Mesenchymal stem cell (in vitro differentiated cells and primary cell): Measurements from ENCODE around the gene INPP4A.

Source experiments
- DNase-seq: peaks from one replicate; pipeline ENCODE4 v3.0.0-alpha.2; 2013
- H2AFZ ChIP-seq: one replicate; pipeline ENCODE4 v1.6.1; 2013; ENCODE audit warnings: low read depth, mild to moderate bottlenecking, control low read depth, inconsistent platforms, low read length, moderate library complexity
- H2AK5ac ChIP-seq: 2 replicates; pipeline ENCODE4 v1.6.1; 2013; ENCODE audit warnings: low read length, moderate library complexity, mild to moderate bottlenecking, inconsistent platforms; ENCODE audit not compliant: severe bottlenecking
- H2BK120ac ChIP-seq: one replicate; pipeline ENCODE4 v1.6.1; 2013; ENCODE audit warnings: low read depth, mild to moderate bottlenecking, inconsistent platforms, low read length, moderate library complexity
- H2BK12ac ChIP-seq, 2 experiments: one replicate each; pipeline ENCODE4 v1.6.1; 2013; ENCODE audit warnings: inconsistent platforms in 2 of 2, low read length in 2 of 2, mild to moderate bottlenecking in 2 of 2, moderate library complexity in 2 of 2, control low read depth in 1 of 2
- H2BK15ac ChIP-seq: one replicate; pipeline ENCODE4 v1.6.1; 2013; ENCODE audit warnings: mild to moderate bottlenecking, low read depth, inconsistent platforms; ENCODE audit not compliant: poor library complexity, severe bottlenecking
- H2BK5ac ChIP-seq: 2 replicates; pipeline ENCODE4 v1.6.1; 2013; ENCODE audit warnings: low read depth, mild to moderate bottlenecking, low read length, control low read depth, inconsistent platforms; ENCODE audit not compliant: poor library complexity, severe bottlenecking
- H3K14ac ChIP-seq, 2 experiments: one replicate each; pipeline ENCODE4 v1.6.1; 2013; ENCODE audit warnings: inconsistent platforms in 2 of 2, low read length in 2 of 2, control low read depth in 1 of 2, mild to moderate bottlenecking in 1 of 2, moderate library complexity in 1 of 2
- H3K18ac ChIP-seq, 2 experiments: one replicate each; pipeline ENCODE4 v1.6.1; 2013; ENCODE audit warnings: inconsistent platforms in 2 of 2, low read length in 2 of 2, control low read depth in 1 of 2, low read depth in 1 of 2, mild to moderate bottlenecking in 1 of 2
- H3K23ac ChIP-seq, 2 experiments: one replicate each; pipeline ENCODE4 v1.6.1; 2013; ENCODE audit warnings: inconsistent platforms in 2 of 2, low read length in 2 of 2, mild to moderate bottlenecking in 2 of 2, moderate library complexity in 2 of 2, control low read depth in 1 of 2
- H3K27ac ChIP-seq: 2 replicates; pipeline ENCODE4 v1.5.1; 2013; ENCODE audit warnings: mild to moderate bottlenecking, moderate library complexity, low read length, control low read depth, inconsistent platforms; ENCODE audit not compliant: poor library complexity, severe bottlenecking
- H3K27me3 ChIP-seq, 2 experiments: 2 replicates each; pipeline versions ENCODE4 v1.6.1 to v1.7.0; 2013; ENCODE audit warnings: low read length in 2 of 2, mild to moderate bottlenecking in 2 of 2, moderate library complexity in 2 of 2, control low read depth in 1 of 2, inconsistent platforms in 1 of 2; ENCODE audit not compliant: control insufficient read depth in 1 of 2, insufficient read depth in 1 of 2
- H3K36me3 ChIP-seq, 2 experiments: 2 replicates each; pipeline versions ENCODE4 v1.6.1 to v1.7.0; 2013; ENCODE audit warnings: low read length in 2 of 2, control low read depth in 1 of 2, inconsistent platforms in 1 of 2, low read depth in 1 of 2, mild to moderate bottlenecking in 1 of 2; ENCODE audit not compliant: insufficient read depth in 2 of 2, control insufficient read depth in 1 of 2
- H3K4ac ChIP-seq, 2 experiments: one replicate each; pipeline ENCODE4 v1.6.1; 2013; ENCODE audit warnings: inconsistent platforms in 2 of 2, low read length in 2 of 2, mild to moderate bottlenecking in 2 of 2, moderate library complexity in 2 of 2, control low read depth in 1 of 2, low read depth in 1 of 2
- H3K4me1 ChIP-seq: 2 replicates; pipeline ENCODE4 v1.6.1; 2013; ENCODE audit warnings: low read depth, low read length, control low read depth; ENCODE audit not compliant: control insufficient read depth, insufficient read depth
- H3K4me2 ChIP-seq: 2 replicates; pipeline ENCODE4 v1.6.1; 2013; ENCODE audit warnings: low read length, mild to moderate bottlenecking, inconsistent platforms; ENCODE audit not compliant: poor library complexity, severe bottlenecking
- H3K4me3 ChIP-seq, 2 experiments: 2 replicates each; pipeline versions ENCODE4 v1.5.1 to v1.7.0; 2013; ENCODE audit warnings: low read length in 2 of 2, mild to moderate bottlenecking in 2 of 2, control low read depth in 1 of 2, low read depth in 1 of 2; ENCODE audit not compliant: insufficient read depth in 1 of 2
- H3K79me1 ChIP-seq: replicated peaks from 2 replicates; pipeline ENCODE4 v1.6.1; 2013; ENCODE audit warnings: mild to moderate bottlenecking, control low read depth, low read length, inconsistent platforms; ENCODE audit not compliant: poor library complexity, severe bottlenecking
- H3K9ac ChIP-seq: 2 replicates; pipeline ENCODE4 v1.7.0; 2013; ENCODE audit warnings: mild to moderate bottlenecking, low read length, moderate library complexity
- H3K9me3 ChIP-seq: 2 replicates; pipeline ENCODE4 v1.7.0; 2013; ENCODE audit warnings: mild to moderate bottlenecking, low read length; ENCODE audit not compliant: control insufficient read depth
- H4K8ac ChIP-seq: one replicate; pipeline ENCODE4 v1.6.1; 2013; ENCODE audit warnings: inconsistent platforms, mild to moderate bottlenecking, low read length, moderate library complexity
- H4K91ac ChIP-seq: one replicate; pipeline ENCODE4 v1.6.1; 2013; ENCODE audit warnings: mild to moderate bottlenecking, low read length, inconsistent platforms
- WGBS: methylation state at CpG from one replicate; pipeline ENCODE4 v1.1.7; 2013; ENCODE audit warnings: mixed read lengths; 5-methylcytosine and 5-hydroxymethylcytosine counted together

Gene INPP4A

DNA sequence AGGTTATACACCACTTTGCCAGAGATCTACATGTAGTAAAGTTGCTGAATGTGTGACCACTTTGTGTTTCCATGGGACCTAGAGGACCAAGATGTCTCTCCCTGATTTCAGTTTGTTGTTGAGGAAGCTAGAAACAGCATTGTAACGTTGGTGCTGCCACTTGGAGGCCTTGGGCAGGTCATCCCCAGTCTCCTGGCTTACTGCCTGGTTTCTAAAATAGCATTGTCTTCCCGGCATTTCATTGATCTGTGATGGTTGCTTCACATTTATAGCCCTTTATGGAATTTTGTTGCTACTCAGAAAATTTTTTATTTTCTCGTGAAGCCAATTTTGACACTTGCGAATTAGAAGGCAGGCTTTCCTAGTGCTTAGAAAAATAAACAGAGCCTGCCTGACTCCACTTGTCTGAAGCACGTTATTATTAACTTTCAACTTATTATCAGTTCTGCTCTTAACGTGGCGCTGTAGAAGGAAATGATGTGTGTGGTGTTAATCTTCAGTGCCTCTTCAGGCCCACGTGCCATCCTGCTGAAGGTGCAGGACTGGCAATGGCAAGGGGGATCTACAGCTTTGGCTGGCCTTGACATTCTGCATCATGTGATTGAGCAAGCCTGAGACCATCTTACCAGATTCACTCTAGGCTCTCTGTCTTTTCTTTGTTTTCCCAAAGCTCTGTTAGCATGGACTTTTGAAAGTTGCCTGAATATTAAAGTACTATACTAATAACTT is 59.9 kb downstream of the INPP4A start:
- Histone ChIP-seq H2AFZ (no peak overlapping the region), H3K14ac (no peak overlapping the region), H2BK5ac (no peak overlapping the region), H3K9ac (no peak overlapping the region), H3K27me3 (no peaks in the 10 kb centered on the region), H3K4me3 (no peak overlapping the region), H3K4me1 (peaks cover 7% of the 10 kb centered on the region), H4K8ac (peak overlapping the region; percentile 33), H3K27ac (no peak overlapping the region), H3K23ac (no peak overlapping the region), H3K36me3 (peaks cover 0 to 9% of the 10 kb centered on the region in 2 experiments), H3K9me3 (no peaks in the 10 kb centered on the region), H2BK120ac (no peak overlapping the region), H2BK15ac (no peak overlapping the region), H4K91ac (peak overlapping the region; percentile 56), H2BK12ac (no peak overlapping the region), H3K18ac (no peak overlapping the region), H3K79me1 (peaks cover 38% of the 10 kb centered on the region), H3K4ac (no peak overlapping the region), H3K4me2 (no peak overlapping the region), H2AK5ac (no peak overlapping the region)
- WGBS = 71% methylated on average over 7 of the region's 8 CpGs
- no peak for DNase-seq

DNA sequence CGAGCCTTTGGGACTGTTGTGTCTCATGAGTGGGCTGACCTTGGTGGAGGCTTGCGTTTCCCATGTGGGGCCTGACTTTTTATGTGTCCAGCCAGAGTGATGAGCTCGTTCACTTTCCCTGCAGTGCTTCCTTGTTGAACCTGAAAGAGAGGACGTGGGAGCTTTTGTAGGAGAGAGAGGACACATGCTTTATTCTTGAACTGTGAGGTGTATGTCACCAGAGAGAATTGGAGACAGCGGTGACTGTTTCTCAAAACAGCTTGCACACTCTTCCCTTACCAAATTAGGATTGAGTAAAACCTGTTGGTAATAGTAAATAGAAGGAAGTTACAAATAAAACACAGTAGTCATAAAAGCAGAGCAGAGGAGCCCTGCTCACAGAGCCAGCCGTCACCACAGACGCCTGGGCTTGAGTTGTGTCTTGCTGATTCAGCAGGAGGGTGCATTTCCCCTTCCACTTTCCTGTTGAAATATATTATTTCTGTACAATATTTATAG is 60.7 kb downstream of the INPP4A start:
- Histone ChIP-seq H2BK120ac (no peak overlapping the region), H2AFZ (no peak overlapping the region), H4K91ac (no peak overlapping the region), H3K4ac (peak overlapping the region in 1 of 2 experiments; percentile 19), H3K18ac (no peak overlapping the region), H3K14ac (no peak overlapping the region), H3K27me3 (no peaks in the 10 kb centered on the region), H3K4me1 (peaks cover 7% of the 10 kb centered on the region), H2BK12ac (no peak overlapping the region), H3K79me1 (peaks cover 35% of the 10 kb centered on the region), H2BK5ac (no peak overlapping the region), H2AK5ac (no peak overlapping the region), H3K27ac (no peak overlapping the region), H3K23ac (no peak overlapping the region), H3K9me3 (no peaks in the 10 kb centered on the region), H3K9ac (no peak overlapping the region), H3K4me2 (no peak overlapping the region), H4K8ac (no peak overlapping the region), H3K36me3 (peaks cover 0 to 9% of the 10 kb centered on the region in 2 experiments), H2BK15ac (peak overlapping the region; percentile 28), H3K4me3 (no peak overlapping the region)
- DNase-seq = peak; percentile 61
- 44% methylated on average over 5 of the region's 7 CpGs for WGBS

DNA sequence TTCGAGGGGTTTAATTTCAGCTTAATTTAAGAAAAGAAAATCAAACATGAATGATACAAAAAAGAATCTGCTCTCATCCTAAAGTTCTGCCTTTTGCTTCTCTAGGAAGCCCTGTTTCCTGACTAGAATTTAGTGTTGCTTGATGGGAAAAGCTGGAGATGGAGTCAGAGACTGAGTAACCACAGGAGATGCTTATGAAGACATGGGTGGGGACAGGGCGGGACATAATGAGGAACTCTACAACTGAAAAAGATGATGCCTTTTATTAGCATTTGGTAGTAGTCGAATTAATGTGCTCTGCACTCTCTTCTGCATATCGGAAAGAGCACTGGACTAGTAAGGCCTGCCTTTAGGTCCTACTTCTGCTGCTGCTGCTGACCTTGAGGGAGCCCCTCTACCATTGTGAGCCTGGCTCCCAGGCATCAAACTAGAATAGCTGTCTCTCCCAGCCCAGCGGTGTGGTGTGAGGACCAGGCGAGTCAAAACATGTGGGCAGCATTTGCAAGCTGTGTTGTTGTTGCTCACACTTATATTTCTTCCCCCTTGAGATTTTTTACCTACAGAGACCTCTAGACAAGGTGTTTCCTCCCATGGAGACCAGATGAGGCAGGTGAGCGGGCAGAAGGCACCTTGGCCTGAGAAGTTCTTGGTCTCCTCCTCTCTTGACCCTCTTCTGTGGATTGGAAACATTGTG is 61.5 kb downstream of the INPP4A start:
- Histone ChIP-seq H2BK15ac (no peak overlapping the region), H3K4me1 (peaks cover 7% of the 10 kb centered on the region), H3K4ac (no peak overlapping the region), H3K4me3 (no peak overlapping the region), H2BK120ac (no peak overlapping the region), H3K9ac (no peak overlapping the region), H3K9me3 (no peaks in the 10 kb centered on the region), H3K23ac (no peak overlapping the region), H2BK5ac (no peak overlapping the region), H3K27me3 (no peaks in the 10 kb centered on the region), H3K79me1 (peaks cover 36% of the 10 kb centered on the region), H3K14ac (no peak overlapping the region), H2BK12ac (no peak overlapping the region), H3K18ac (no peak overlapping the region), H2AFZ (no peak overlapping the region), H3K27ac (no peak overlapping the region), H3K4me2 (no peak overlapping the region), H3K36me3 (peaks cover 0 to 9% of the 10 kb centered on the region in 2 experiments), H2AK5ac (no peak overlapping the region), H4K8ac (no peak overlapping the region), H4K91ac (no peak overlapping the region)
- 98% methylated on average over 6 of the region's 7 CpGs for WGBS
- DNase-seq = no peak

DNA sequence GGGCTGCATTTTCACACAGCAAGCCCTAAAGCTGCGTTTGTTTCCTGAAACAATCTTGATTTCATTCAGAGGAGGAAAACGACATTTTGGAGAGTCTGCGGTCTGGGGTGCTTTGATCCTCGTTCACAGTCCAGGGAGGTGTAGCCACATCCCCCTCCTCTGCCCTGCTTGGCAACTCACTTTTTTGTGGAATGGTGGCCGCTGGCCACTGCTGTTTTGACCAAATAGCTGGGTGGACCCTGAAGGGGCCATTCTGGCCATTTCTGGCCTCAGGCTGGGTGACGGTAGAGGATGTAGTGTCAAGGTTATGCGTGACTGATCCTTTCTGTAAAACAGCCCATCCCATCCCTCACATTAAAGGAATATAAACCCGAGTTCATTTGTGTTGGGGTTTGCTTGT is 62.2 kb downstream of the INPP4A start:
- Histone ChIP-seq H3K4me1 (peaks cover 7% of the 10 kb centered on the region), H3K18ac (no peak overlapping the region), H2BK15ac (no peak overlapping the region), H2BK5ac (no peak overlapping the region), H4K8ac (no peak overlapping the region), H3K79me1 (peaks cover 34% of the 10 kb centered on the region), H3K27ac (no peak overlapping the region), H2BK120ac (no peak overlapping the region), H3K9me3 (no peaks in the 10 kb centered on the region), H3K4ac (no peak overlapping the region), H4K91ac (no peak overlapping the region), H2AFZ (no peak overlapping the region), H3K36me3 (peaks cover 0 to 9% of the 10 kb centered on the region in 2 experiments), H2AK5ac (no peak overlapping the region), H3K9ac (no peak overlapping the region), H2BK12ac (no peak overlapping the region), H3K23ac (no peak overlapping the region), H3K4me3 (no peak overlapping the region), H3K14ac (no peak overlapping the region), H3K27me3 (no peaks in the 10 kb centered on the region), H3K4me2 (no peak overlapping the region)
- DNase-seq = no peak
- 93% methylated on average over 6 of the region's 8 CpGs for WGBS
